Activated CD4-positive, alpha-beta memory T cell treated with anti-CD3 and anti-CD28 coated beads for 36 hours (primary cell): ENCODE data around the gene KLHL42. TPM values are rescaled to one million over a fixed set of nuclear protein-coding genes. Genes with fewer than 3 reads are reported as not detected.

Source experiments
- CTCF ChIA-PET: fragments of 350-600 bp; sonication (Branson Sonifier 250); formaldehyde crosslinking; loops from one replicate; lab custom pipeline; 2021; ENCODE audit warnings: antibody characterized with exemption, inconsistent platforms; lab: Charles Lee
- POLR2A ChIA-PET: fragments of 350-600 bp; sonication (Branson Sonifier 250); formaldehyde crosslinking; loops from one replicate; lab custom pipeline; 2021; ENCODE audit warnings: antibody characterized with exemption; lab: Charles Lee
- DNase-seq: peaks from one replicate; pipeline ENCODE4 v3.0.0-alpha.2; 2020
- H3K27ac Mint-ChIP-seq: one replicate; pipeline ENCODE4 v1.8.0; 2021; ENCODE audit warnings: mixed read lengths
- H3K27me3 Mint-ChIP-seq: one replicate; pipeline ENCODE4 v1.8.0; 2021; ENCODE audit warnings: mixed read lengths
- H3K36me3 Mint-ChIP-seq: one replicate; pipeline ENCODE4 v1.8.0; 2021; ENCODE audit warnings: mixed read lengths
- H3K4me1 Mint-ChIP-seq: one replicate; pipeline ENCODE4 v1.8.0; 2021; ENCODE audit warnings: low read depth, mixed read lengths
- H3K4me3 Mint-ChIP-seq: one replicate; pipeline ENCODE4 v1.8.0; 2021; ENCODE audit warnings: mild to moderate bottlenecking, mixed read lengths
- H3K9me3 Mint-ChIP-seq: one replicate; pipeline ENCODE4 v1.8.0; 2021; ENCODE audit warnings: mixed read lengths
- intact Hi-C: fragments of 100-400 bp; cut with micrococcal nuclease; formaldehyde crosslinking; loops from one replicate; pipeline ENCODE4 v1.15.1; 2023
- total RNA-seq, 2 experiments: library from RNA; stranded (reverse); gene quantifications; one replicate each; pipeline ENCODE4 v1.2.3, GENCODE V29; 2021

The KLHL42 gene
- total RNA-seq, 2 experiments from 2014 or later = 8.2 to 9.1 TPM

DNA sequence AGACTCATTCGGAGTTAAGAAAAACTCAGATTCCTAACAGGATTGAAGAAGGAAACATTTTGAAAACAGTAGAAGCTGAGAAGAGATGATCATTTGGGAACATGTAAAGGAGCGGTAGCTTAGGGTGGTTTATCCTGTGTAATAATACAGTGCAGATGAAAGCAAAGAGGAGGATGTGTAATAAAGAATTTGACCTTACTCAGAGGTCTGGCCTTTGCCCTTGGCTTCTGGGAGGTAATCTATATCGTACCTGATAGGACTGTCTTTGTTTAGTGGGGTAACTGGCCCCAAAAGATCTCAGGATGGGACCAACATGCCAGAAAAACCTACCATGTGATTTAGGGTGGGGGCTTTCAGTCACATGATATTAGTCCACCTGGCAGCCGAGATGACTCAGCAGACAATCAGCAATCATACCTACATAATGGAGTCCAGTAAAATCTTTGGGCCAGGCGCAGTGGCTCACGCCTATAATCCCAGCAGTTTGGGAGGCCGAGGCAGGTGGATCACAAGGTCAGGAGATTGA is 23.3 kb upstream of the KLHL42 start:
- DNase-seq = no peak
- Mint-ChIP-seq H3K27me3 (no peaks in the 10 kb centered on the region), H3K9me3 (no peaks in the 10 kb centered on the region), H3K36me3 (peaks cover 19% of the 10 kb centered on the region), H3K27ac (no peak overlapping the region), H3K4me1 (no peaks in the 10 kb centered on the region), H3K4me3 (no peak overlapping the region)
- ChIA-PET CTCF (interaction anchor here (1.4 kb wide), 1 partner anchor 24 kb away, joined by 5 read pairs; no protein-coding TSS in a partner anchor), POLR2A (no interaction called here)
- intact Hi-C loops = no loop called here

DNA sequence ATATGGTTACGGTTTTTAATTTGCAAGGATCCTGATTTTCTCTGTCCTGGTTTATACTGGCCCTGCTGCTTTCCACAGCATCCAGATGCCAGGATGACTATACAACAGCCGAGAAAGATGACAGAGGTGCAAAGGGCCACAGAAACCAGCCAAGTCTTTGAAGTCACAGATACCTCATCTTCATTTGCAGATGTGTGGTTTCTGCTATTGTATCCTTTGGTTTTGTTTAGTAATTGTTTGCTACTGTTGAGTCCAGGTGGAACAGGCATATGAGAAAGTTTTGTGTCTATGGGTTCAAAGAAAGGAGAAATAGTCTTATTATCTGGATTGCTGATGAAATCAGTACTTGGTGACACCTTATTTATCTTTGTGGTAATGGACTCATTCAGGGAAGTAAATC is 17.3 kb upstream of the KLHL42 start:
- Mint-ChIP-seq H3K36me3 (peaks cover 1% of the 10 kb centered on the region), H3K27me3 (no peaks in the 10 kb centered on the region), H3K4me1 (peaks cover 8% of the 10 kb centered on the region), H3K4me3 (no peak overlapping the region), H3K27ac (no peak overlapping the region), H3K9me3 (no peaks in the 10 kb centered on the region)
- DNase-seq = peak; percentile 32
- ChIA-PET POLR2A (no interaction called here), CTCF (no interaction called here)
- intact Hi-C loops = loop anchor here (1.0 kb wide), 1 partner anchor 40 kb away; no protein-coding TSS in a partner anchor

DNA sequence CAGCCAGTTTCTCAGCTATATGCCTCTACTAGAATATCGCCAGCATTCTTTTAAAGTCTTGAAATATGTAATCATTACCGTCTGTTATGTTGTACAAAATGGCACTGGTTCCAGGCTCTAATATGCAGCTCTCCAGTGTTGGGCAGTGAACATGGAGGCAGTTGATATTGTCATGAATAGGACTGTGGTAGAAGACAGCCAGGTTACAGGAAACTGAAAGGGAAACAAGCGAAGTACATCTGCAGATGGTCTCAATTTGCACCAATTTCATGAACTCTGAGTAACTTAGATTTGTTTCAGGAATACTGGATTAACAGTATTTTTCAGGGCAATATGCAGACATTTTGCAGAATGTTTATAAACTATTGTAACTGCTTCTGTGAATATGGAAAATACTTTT is 13.4 kb upstream of the KLHL42 start:
- Mint-ChIP-seq H3K4me3 (no peak overlapping the region), H3K4me1 (peaks cover 8% of the 10 kb centered on the region), H3K27me3 (no peaks in the 10 kb centered on the region), H3K9me3 (no peaks in the 10 kb centered on the region), H3K36me3 (peaks cover 1% of the 10 kb centered on the region), H3K27ac (no peak overlapping the region)
- ChIA-PET POLR2A (no interaction called here), CTCF (no interaction called here)
- intact Hi-C loops = no loop called here
- no peak for DNase-seq

GRCh38 chr12:27769142-27769673 is 10.8 kb upstream of the KLHL42 start:
- ChIA-PET POLR2A (no interaction called here), CTCF (interaction anchor here (0.7 to 0.9 kb wide), 2 partner anchors 48 to 52 kb away, joined by 4 read pairs; no protein-coding TSS in a partner anchor)
- H3K27me3 Mint-ChIP-seq = no peaks in the 10 kb centered on the region
- H3K27ac Mint-ChIP-seq = no peak overlapping the region
- intact Hi-C loops = no loop called here
- no peak overlapping the region for H3K4me3 Mint-ChIP-seq
- H3K4me1 Mint-ChIP-seq = no peaks in the 10 kb centered on the region
- no peak for DNase-seq
- H3K36me3 Mint-ChIP-seq = no peaks in the 10 kb centered on the region
- H3K9me3 Mint-ChIP-seq = no peaks in the 10 kb centered on the region

DNA sequence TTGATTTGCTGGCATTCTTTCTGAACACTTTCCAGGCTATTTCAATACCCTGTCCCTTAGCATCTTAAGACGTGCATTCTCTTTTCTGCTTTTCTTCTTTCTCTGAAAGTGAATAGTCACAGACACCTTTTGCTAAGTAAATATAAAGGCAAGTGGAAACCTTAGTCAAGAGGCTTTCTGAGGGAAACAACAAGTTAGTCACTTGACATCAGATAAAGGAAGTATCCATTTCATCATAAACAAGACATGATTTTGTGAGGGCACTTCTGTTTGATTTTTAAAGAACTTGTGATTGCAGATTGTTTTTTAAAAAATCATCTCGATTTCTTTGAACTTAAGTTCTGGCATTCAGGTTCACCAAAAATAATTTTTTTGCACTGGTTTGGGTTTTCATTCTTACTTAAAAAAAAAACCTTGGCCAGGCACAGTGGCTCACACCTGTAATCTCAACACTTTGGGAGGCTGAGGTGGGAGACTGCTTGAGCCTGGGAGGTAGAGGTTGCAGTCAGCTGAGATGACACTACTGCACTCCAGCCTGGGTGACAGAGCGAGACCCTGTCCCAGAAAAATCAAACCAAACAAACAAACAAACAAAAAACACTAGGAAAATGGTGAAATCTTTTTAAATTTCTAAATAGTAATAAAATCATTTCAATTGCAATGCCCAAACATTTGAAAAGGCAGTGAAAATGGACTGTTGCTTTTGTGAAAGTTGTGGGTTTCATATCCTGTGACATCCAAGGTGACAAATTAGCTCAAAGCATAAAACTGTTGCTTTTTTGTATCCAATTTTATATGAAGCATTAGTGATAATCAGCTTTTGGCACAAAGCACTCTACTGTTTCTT is 8.3 kb upstream of the KLHL42 start:
- POLR2A ChIA-PET = interaction anchor here (0.5 kb wide), 1 partner anchor 54 kb away, joined by 4 read pairs; no protein-coding TSS in a partner anchor
- CTCF ChIA-PET = interaction anchor here (1.0 kb wide), 1 partner anchor 50 kb away, joined by 3 read pairs; no protein-coding TSS in a partner anchor
- Mint-ChIP-seq H3K9me3 (no peaks in the 10 kb centered on the region), H3K36me3 (no peaks in the 10 kb centered on the region), H3K27me3 (no peaks in the 10 kb centered on the region), H3K4me3 (no peak overlapping the region), H3K27ac (no peak overlapping the region), H3K4me1 (no peaks in the 10 kb centered on the region)
- no peak for DNase-seq
- intact Hi-C loops = no loop called here

DNA sequence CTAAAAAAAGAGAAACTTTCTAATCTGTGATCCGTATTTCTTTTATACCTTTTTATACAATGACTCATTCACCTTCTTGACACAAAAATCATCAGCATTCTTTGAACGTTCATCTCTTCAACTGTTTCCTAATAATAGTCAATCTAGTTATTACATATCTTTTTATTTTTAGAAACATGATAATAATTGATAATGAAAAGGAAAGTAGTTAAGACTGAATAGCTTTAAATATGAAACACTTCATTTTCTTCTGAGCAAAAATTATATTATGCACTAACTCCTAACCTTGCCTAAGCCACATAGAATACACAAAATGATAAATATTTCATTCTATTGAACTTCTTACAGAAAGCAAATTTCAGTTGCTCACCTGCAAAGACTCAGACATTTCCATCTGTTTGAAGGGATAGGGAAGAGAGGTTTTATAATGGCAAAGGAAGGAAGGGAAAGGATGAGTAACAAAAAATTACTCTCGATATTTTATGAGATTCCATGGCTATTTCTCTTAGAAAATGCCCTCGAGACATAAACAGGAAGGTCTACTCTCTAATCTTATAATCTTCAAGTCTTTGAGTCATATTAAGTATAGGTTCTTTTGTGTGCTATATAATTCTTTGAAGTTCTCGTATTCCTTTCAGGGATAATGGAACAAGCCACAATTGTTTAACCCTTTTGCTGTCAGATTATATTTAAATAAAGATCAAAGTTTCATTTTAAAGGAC is 7.5 kb upstream of the KLHL42 start:
- Mint-ChIP-seq H3K4me3 (no peak overlapping the region), H3K9me3 (no peaks in the 10 kb centered on the region), H3K36me3 (no peaks in the 10 kb centered on the region), H3K27ac (no peak overlapping the region), H3K27me3 (no peaks in the 10 kb centered on the region), H3K4me1 (no peaks in the 10 kb centered on the region)
- ChIA-PET CTCF (interaction anchor here (1.0 kb wide), 1 partner anchor 50 kb away, joined by 3 read pairs; no protein-coding TSS in a partner anchor), POLR2A (interaction anchor here (0.5 kb wide), 1 partner anchor 54 kb away, joined by 4 read pairs; no protein-coding TSS in a partner anchor)
- intact Hi-C loops = no loop called here
- DNase-seq = no peak

GRCh38 chr12:27777141-27777540 is 2.9 kb upstream of the KLHL42 start:
- Mint-ChIP-seq H3K4me1 (peaks cover 16% of the 10 kb centered on the region), H3K27me3 (no peaks in the 10 kb centered on the region), H3K36me3 (peaks cover 5% of the 10 kb centered on the region), H3K4me3 (no peak overlapping the region), H3K9me3 (no peaks in the 10 kb centered on the region), H3K27ac (no peak overlapping the region)
- ChIA-PET CTCF (interaction anchor here (0.7 kb wide), 1 partner anchor 166 kb away, joined by 4 read pairs; no protein-coding TSS in a partner anchor), POLR2A (no interaction called here)
- intact Hi-C loops = no loop called here
- no peak for DNase-seq

- no peaks in the 10 kb centered on the region for H3K9me3 Mint-ChIP-seq
- CTCF ChIA-PET = interaction anchor here (2.3 kb wide), 1 partner anchor 46 kb away, joined by 5 read pairs; no protein-coding TSS in a partner anchor
- H3K4me3 Mint-ChIP-seq = no peak overlapping the region
These were observed 1.8 kb upstream of the KLHL42 start for GRCh38 chr12:27778206-27778605.

DNA sequence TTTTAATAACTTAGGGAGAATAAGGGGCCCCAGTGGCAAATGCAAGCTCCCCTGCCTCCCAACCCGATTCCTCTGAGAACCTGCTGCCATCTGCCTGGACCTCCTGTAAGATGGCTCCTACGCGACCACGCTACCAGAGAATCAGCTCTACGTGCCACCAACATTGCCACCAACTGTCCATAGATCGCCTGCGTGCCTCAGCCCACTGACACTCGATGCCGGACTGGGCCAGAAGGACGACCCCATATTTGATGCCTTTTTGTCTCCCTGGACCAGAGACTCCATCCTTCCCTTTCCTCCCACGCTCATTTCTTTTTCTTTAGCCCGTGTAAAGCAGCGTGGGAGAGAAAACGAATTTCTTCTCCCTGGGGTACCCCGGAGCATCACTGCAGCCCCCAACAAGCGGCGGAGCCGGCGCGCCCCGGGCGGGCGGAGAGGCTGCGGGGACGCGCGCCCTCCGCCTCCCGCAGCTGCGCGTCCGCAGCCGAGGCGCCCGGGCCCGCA is 565 bp upstream of the KLHL42 start:
- no peaks in the 10 kb centered on the region for H3K27me3 Mint-ChIP-seq
- POLR2A ChIA-PET = interaction anchor here (0.8 to 1.8 kb wide), 6 partner anchors 10 to 773 kb away, joined by 3 to 11 read pairs (median 4); no protein-coding TSS in a partner anchor
- CTCF ChIA-PET = interaction anchor here (1.0 to 2.4 kb wide), 4 partner anchors 15 to 45 kb away, joined by 3 to 21 read pairs (median 6); no protein-coding TSS in a partner anchor
- H3K4me3 Mint-ChIP-seq = peak overlapping the region; percentile 71
- intact Hi-C loops = no loop called here
- H3K27ac Mint-ChIP-seq = peak overlapping the region; percentile 52
- no peaks in the 10 kb centered on the region for H3K9me3 Mint-ChIP-seq
- H3K4me1 Mint-ChIP-seq = peaks cover 25% of the 10 kb centered on the region
- DNase-seq = no peak
- peaks cover 12% of the 10 kb centered on the region for H3K36me3 Mint-ChIP-seq

More at GRCh38 chr12:27778206-27778605, 1.8 kb upstream of the KLHL42 start:
- POLR2A ChIA-PET = no interaction called here
- Mint-ChIP-seq H3K27me3 (no peaks in the 10 kb centered on the region), H3K4me1 (peaks cover 24% of the 10 kb centered on the region), H3K36me3 (peaks cover 11% of the 10 kb centered on the region), H3K27ac (no peak overlapping the region)
- intact Hi-C loops = no loop called here
- no peak for DNase-seq

DNA sequence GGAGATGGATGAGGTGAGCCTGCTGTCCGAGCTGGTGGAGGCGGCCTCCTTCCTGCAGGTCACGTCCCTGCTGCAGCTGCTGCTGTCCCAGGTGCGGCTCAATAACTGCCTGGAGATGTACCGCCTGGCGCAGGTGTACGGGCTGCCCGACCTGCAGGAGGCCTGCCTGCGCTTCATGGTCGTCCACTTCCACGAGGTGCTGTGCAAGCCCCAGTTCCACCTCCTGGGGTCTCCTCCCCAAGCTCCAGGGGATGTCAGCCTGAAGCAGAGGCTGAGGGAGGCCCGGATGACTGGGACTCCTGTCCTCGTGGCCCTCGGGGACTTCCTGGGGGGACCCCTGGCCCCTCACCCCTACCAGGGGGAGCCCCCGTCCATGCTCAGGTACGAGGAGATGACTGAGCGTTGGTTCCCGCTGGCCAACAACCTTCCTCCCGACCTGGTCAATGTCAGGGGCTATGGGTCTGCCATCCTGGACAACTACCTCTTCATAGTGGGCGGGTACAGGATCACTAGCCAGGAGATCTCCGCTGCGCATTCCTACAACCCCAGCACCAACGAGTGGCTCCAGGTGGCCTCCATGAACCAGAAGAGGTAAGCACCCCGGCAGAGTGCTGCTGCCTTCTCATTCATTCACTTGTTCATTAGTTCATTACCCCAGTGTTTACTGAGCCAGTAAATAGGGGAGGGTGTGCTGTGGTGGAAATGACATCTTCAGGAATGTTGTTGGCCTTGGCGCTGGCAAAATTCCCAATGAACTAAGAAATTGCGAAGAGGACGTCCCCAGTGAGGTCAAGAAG is 777 bp downstream of the KLHL42 start:
- ChIA-PET CTCF (interaction anchor here (0.6 to 2.4 kb wide), 7 partner anchors 15 to 83 kb away, joined by 3 to 21 read pairs (median 4); no protein-coding TSS in a partner anchor), POLR2A (interaction anchor here (1.8 kb wide), 1 partner anchor 41 kb away, joined by 11 read pairs; no protein-coding TSS in a partner anchor)
- Mint-ChIP-seq H3K4me1 (peaks cover 34% of the 10 kb centered on the region), H3K36me3 (peaks cover 17% of the 10 kb centered on the region), H3K27ac (peak overlapping the region; percentile 65), H3K27me3 (no peaks in the 10 kb centered on the region), H3K9me3 (no peaks in the 10 kb centered on the region), H3K4me3 (peak overlapping the region; percentile 78)
- DNase-seq = peak; percentile 49
- intact Hi-C loops = loop anchor here (1.0 to 10.0 kb wide), 3 partner anchors 41 to 846 kb away; partner anchors contain the start of genes FGFR1OP2, INTS13 and MRPS35
